H54 (cell line): ENCODE results near the gene CD93.

ENCODE experiments used
- DNase-seq: peaks from one replicate; pipeline ENCODE4 v3.0.0; 2011; ENCODE audit warnings: low spot score, mixed read lengths; ENCODE audit not compliant: insufficient read length
- FAIRE-seq: peaks from 3 replicates; lab custom pipeline; 2011; peaks lifted over from hg19 to GRCh38; lab: Jason Lieb, UNC
- POLR2A ChIP-seq: IDR thresholded peaks from 2 replicates; pipeline ENCODE4 v1.6.1; 2011; ENCODE audit warnings: low read depth, mild to moderate bottlenecking, low read length

The CD93 gene

DNA sequence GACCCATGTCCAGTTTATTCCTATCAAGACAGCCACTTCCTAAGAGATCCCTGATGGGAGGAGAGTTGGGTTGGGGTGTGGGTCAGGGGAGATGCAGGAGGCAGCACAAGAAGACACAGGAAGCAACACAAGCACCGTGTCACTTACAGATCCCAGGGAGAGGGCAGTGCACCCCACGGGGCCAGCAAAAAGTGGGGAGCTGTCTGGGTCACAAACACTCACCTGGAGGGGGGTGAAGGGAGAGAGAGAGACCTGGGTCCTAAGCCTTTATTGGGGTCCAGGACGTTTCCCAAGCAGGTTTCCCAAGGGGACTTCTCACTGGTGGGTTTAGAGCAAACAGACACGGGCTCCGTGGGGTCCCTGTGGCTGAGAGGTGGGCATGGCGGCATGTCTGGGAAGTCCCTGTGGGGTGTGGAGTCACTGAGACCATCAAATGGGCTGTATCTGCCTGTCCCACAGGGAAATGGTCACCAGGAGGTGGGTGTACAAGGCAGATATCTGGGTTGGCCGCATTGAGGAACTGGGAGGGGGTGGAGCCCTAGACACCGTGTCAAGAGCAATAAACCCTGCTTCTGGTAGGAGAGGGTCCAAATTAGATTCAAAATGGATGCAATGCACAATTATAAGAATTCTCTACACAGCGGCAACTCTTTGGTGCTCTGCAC lies 1.6 kb upstream of the CD93 start:
- no peak for TF ChIP-seq POLR2A
- FAIRE-seq = no peak
- no peak for DNase-seq

DNA sequence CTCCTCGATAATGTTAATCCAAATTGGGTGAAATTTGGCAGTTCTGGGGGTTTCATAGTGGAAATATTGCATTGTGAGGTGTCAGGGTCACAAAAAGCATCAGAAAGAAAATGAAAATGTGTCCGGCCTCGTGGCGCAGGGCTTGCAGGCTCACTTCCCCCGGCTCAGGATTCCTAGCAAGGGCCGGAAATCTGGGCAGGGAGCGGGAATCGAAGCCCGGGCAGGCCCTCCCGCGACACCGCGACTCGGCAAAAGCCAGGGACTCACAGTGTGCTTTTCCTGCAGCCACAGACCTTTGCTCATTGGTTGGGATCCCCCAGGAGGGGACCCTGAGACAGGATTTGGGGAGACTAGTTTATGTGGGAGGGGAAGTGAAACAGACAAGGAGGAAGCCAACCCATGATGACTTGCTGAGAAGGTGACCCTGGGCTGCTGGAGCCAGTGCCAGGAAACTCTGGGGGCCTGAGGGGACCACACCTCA lies 847 bp upstream of the CD93 start:
- no peak for DNase-seq
- FAIRE-seq = no peak
- TF ChIP-seq POLR2A = no peak

DNA sequence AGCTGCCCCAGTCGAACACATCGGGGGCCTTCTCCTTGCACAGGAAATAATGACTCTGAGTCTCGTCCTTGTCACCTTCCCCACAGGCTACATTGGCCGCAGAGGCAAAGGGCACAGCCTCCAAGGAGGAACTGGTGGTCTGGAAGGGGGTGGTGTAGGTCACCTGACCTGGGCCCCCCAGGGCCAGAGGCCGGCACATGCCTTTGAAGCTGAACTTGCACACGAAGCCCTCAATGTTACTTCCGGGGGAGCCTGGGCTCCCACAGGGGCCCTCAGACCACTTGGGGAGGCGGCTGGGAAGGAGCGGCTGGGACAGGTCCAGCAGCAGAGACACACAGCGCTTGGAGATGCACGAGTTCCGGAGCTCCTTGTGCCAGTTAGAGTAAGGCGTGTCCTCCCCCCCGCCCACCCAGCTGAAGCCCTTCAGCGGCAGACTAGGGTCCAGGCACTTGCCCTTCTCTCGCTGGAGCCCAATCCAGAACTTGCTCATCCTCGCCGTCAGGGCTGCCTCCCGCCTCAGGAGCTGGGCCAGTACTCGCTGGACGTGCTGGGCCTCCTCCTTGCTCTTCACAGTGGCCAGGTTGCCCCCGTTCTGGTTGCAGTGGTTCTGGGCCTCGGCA lies 578 bp downstream of the CD93 start:
- FAIRE-seq = no peak
- no peak for DNase-seq
- no peak for TF ChIP-seq POLR2A

DNA sequence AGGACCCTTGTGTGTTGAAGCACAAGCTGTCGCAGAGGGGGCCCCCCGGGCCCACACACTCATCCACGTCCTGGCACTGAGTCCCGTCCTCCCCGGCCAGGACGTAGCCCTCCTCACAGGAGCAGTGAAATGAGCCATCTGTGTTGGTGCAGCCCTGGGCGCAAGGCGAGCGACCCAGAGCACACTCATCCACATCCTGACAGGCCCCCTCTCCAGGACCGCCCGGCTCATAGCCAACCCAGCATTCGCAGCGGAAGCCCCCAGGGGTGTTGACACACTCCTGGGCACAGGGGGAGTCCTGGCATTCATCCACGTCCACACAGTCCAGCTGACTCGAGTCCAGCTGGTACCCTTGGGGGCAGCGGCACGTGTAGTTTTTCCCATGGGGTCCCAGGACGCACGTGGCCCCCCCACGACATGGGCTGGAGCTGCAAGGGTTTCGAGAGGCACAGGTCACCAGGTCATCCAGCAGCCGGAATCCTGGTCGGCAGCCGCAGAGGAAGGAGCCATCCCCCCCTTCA lies 1.2 kb downstream of the CD93 start:
- DNase-seq (no peak), FAIRE-seq (no peak)
- no peak for TF ChIP-seq POLR2A

DNA sequence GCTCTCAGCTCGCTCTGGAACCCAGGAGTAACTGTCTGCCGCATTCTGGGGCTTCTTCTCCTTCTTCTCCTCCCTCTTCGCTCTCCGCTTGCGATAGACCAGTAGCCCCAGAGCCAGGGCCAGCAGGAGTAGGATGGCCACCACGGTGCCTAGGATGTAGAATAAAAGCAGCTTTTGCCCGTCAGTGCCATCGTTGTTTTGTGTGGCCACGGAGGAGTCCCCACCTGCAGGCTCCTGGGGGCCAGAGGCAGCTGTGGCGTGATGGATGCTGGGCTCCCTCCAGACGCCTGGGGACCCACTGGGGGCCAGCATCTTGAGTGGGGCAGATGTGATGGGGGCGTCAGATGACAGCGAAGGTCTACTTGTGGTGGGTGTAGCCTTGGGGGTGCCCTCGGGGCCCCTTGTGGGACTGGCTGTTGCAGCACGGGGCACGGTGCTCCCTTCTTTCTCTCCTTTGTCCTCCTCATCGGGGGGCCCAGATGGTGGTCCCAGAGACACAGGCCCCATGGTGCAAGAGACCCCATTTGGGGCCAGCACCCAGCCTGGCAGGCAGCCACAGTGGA lies 1.8 kb downstream of the CD93 start:
- TF ChIP-seq POLR2A = no peak
- DNase-seq = no peak
- no peak for FAIRE-seq

DNA sequence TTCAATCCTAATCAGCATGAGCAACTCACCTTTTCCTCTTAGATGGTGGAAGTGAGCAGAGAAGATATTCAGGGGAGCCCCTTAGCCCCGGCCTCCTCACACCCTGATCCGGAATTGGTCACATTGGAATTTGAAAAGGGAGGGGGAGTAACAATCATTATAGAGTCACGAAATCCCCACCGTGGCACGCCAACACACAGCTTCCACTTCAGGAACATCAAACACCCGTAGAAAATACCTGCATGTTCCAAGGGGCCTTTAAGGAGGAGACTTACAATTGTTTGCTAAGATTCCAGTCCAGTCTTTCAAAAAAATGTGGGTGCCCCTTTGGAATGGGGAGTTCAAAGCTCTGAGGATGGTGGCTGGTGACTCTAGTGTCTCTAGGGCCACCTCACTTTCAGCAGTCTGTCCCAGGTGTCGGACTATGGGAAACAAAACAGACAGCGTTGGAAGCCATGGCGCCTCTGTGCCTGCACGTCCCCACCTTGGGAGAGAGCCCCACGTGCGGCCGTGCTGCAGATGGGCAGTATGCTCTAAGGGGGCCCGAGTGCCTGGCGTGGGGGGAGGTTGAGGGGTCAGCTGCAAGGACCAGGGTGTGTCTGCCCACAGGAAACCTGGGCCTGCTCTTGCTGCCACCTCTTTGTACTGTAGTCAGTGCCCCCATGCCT lies 2.4 kb downstream of the CD93 start:
- FAIRE-seq = no peak
- no peak for DNase-seq
- TF ChIP-seq POLR2A = no peak

DNA sequence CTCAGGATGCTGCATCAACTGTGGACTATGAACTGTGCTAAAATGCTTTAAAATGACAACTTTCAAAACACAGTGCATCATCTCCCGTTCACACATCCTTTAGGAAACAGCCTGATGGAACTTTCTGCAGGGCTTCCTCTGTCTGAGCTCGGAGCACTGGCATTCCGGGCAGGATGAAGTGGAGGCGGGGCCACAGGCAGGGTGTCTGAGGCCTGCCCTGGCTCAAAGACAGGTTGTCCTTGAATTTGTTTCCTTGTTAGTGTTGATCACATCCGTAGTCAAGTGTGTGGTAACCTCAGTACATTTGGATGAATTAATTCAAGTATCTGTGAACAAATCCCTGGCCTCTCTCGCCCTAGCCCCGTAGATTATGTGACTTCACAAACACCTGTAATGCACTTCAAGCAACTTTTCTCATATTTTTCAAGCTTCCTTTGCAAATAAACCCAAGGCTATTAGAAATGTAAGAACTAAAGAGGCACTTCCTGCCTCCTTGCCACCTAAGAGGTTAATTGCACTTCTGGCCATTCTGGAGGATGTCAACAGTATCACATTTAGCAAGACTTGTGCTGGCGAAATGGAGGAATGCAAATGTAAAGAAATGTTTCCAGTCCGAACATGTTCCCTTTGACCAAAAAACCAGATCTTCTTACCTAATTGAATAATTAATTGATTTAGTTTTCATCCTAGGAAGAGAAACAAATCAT lies 3.1 kb downstream of the CD93 start:
- DNase-seq (no peak), FAIRE-seq (no peak)
- TF ChIP-seq POLR2A = no peak

DNA sequence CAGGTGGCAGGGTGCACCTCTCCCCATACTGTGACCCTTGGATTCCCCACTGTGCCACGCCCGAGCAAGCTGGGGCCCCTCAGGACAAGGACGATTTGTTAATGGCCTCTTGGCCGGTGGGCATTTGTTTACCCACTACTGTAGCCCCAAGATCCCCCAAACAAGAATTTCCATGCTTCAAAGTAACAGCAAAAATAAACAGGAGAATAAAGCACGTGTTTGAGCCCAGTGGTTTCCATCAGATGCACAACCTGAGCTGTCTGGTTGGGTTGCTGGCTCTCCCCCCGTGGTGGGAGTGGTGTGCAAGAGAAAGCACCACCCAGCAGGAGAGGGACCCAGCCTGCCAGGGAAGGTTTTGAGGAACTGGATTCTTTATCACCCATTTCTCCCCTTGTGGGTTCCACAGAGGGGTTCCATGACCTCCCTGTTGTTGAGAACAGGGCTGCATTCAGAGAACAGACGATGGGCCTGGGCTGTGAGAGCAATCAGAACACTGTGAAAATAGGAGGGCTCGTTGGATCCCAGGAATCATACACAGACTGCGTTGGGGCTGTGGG lies 4.8 kb downstream of the CD93 start:
- DNase-seq (no peak), FAIRE-seq (no peak)
- no peak for TF ChIP-seq POLR2A

DNA sequence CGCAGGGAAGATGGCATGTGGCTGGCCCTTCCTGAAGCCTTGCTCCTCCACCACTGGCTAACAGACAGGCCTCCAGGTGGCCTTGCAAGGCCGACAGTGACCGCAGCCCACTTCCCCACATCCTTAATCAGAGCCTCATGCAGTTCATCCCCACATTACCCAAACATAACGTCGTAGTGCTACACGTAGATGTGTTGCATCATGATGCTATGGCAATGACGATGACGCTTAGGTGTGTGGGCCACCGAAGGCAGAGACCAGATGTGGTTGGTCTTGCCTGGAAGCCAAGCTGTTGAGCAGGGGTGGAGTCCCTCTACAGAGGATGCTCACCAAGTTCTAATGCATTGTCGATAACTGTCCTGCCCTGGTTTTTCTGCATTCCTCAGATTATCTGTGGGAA lies 5.6 kb downstream of the CD93 start:
- no peak for DNase-seq
- no peak for TF ChIP-seq POLR2A
- FAIRE-seq = no peak

DNA sequence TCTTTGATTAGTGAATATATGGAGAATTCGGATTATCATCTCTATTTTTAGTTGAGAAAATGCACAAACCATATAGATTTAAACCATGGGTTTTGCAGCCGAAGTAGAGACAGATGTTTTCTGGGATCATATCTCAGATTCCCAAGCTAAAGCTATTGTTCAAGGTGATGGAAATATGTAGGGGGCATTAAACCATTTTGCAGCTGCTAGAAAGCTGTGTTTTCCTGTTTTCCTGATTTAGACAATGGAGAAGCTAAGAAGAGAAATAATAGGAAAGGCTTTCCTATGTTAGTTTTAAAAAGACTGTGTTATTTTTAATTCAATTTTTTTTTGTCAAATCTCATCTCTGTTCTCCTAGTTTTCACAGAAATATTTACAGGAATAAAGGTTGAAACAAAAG lies 6.2 kb downstream of the CD93 start:
- no peak for TF ChIP-seq POLR2A
- FAIRE-seq = no peak
- no peak for DNase-seq

DNA sequence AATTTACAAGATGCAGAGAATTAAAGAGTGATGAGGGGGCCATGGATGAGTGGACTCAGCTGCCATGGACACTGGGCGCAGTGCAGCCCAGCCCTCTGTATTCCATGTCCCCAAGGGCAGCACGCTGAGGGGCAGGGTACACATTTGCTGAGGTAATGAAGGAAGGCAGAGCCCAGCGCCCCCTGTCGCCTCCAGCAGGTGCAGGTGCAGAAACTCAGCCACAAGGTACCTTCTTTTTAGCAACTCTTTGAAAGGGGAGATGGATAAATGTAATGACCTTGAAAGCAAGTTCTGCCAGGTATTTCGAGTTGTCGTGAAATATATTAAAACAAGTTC lies 7.1 kb downstream of the CD93 start:
- no peak for FAIRE-seq
- no peak for DNase-seq
- no peak for TF ChIP-seq POLR2A

DNA sequence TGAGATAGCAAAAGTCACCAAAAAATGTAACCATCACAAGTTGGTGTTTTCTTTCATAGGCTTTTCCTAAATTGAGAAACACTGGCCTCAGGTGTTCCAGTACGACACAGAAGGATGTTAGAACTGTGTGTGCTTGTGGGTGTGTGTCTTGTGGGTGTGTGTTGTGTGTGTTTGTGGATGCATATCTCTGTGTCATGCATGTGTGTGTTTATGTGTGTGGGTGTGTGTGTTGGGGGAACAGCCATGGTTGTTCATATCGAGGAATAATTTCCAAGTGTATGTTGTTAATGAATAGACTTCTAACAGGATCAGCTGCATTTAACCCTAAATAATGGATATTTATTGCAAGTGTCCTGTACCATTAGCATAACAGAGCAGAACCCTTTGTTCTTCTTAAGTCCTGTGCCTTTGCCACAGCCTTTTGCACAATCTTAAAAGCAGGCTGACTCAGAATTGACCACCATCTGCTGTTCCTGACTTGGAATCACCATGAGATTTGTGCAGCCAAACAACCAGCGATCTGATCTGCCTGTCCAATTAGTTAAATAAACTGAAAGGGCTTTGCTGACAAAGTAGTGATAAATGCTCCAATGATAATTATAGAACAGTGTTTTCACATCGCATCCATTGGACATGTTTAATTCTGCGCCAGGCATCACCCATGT lies 7.6 kb downstream of the CD93 start:
- no peak for TF ChIP-seq POLR2A

DNA sequence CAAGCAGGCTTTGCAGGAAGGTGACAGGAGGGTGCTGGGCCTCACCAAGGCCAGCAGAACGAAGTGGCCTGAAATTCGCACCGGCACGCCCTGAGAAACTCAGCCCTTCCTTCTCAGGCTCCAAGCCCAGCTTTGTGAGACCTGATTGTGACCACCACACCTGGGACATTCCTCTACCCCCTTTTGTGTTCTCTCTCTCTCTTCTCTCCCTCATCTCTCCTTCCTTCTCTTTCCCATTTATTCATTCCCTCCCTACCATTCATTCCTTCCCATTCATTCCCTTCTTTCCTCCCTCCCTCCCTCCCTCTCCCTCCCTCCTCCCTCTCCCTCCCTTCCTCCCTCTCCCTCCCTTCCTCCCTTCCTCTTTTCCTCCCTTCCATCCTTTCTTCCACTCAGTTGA lies 8.8 kb downstream of the CD93 start:
- FAIRE-seq = no peak
- no peak for TF ChIP-seq POLR2A
- DNase-seq = no peak

More for the DNA sequence above, 7.6 kb downstream of the CD93 start:
- DNase-seq (no peak), FAIRE-seq (no peak)

DNA sequence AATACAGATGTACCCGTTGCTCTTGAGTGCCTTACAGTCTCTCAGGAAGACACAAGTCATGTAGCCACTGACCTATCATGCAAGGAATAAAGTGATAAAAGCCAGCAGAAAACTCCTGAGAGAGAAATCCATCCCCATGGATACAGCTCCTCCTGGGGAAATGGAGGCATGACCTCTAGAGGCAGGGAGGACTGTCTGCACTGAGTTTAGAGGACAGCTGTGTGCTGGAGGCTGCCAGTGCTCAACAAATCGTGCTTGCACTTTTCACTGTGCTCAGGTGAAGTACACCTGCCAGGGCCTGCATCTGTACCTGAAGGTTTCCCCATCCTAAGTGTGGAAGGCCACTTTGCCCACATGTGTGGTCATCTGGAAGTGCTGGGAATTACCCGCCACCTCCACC lies 12.1 kb downstream of the CD93 start:
- DNase-seq = no peak
- FAIRE-seq = no peak
- TF ChIP-seq POLR2A = no peak
